ENCODE results near the gene TP73.

DNA sequence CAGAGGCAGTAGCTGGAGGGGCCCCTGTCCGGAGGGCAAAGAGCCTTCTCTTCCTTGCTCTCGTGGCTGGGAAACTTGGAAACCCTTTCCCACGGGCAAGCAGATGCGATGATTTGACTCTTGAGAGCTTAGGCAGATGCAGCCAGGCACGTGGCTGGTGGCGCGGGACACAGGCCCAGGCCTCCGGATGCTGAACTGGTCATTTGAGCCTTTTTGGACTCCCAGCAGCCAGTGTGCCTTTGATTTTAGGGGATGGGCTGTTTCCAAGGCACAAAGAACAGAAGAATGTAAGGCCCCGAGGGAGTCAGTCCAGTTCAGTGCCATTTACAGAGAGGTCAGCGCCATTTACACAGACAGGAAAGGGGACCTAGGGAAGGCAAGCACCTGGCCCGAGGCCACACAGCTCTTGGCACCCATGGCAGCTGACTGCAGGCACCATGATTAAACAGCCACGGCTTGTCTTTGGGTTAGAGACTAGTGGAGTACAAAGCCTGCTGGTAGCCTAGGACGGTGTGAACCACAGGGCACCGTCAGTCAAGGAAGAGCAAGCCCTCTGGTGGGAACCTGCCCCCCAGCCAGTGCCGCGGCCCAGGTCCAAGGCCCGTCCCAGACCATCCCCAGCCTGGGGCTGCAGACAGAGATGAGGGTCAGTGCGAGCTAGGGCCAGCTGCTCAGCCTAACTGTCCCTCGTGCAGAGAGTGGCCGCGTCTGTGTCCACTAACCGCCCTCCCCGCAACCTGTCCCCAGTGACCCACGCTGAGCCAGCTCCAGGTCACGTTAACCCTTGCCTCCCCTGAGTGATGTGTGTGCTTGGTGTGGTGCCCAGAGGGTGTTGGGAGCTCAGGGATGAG lies 79.5 kb downstream of the TP73 start:
- TF ChIP-seq, protein P1, sequence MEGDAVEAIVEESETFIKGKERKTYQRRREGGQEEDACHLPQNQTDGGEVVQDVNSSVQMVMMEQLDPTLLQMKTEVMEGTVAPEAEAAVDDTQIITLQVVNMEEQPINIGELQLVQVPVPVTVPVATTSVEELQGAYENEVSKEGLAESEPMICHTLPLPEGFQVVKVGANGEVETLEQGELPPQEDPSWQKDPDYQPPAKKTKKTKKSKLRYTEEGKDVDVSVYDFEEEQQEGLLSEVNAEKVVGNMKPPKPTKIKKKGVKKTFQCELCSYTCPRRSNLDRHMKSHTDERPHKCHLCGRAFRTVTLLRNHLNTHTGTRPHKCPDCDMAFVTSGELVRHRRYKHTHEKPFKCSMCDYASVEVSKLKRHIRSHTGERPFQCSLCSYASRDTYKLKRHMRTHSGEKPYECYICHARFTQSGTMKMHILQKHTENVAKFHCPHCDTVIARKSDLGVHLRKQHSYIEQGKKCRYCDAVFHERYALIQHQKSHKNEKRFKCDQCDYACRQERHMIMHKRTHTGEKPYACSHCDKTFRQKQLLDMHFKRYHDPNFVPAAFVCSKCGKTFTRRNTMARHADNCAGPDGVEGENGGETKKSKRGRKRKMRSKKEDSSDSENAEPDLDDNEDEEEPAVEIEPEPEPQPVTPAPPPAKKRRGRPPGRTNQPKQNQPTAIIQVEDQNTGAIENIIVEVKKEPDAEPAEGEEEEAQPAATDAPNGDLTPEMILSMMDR (IDR thresholded peaks at IDR 0.05): no peak
- no peak for TF ChIP-seq POLR2AphosphoS5 (IDR thresholded peaks at IDR 0.05)
